HG02610 (cell line): ENCODE results near the gene LCE1B.

Experiments used
- ATAC-seq: cut with Tn5 transposase; IDR thresholded peaks from one replicate; pipeline ENCODE4 v1.9.1; 2021; ENCODE audit warnings: mild to moderate bottlenecking, moderate library complexity; ENCODE audit not compliant: unreplicated experiment

LCE1B gene

GRCh38 chr1:152811671-152812070 lies at the start of gene LCE1B:
LCE1B (plus strand) TSS chr1:152811971; CDS start chr1:152812447, 476 bp downstream.
- ATAC-seq = no peak

DNA sequence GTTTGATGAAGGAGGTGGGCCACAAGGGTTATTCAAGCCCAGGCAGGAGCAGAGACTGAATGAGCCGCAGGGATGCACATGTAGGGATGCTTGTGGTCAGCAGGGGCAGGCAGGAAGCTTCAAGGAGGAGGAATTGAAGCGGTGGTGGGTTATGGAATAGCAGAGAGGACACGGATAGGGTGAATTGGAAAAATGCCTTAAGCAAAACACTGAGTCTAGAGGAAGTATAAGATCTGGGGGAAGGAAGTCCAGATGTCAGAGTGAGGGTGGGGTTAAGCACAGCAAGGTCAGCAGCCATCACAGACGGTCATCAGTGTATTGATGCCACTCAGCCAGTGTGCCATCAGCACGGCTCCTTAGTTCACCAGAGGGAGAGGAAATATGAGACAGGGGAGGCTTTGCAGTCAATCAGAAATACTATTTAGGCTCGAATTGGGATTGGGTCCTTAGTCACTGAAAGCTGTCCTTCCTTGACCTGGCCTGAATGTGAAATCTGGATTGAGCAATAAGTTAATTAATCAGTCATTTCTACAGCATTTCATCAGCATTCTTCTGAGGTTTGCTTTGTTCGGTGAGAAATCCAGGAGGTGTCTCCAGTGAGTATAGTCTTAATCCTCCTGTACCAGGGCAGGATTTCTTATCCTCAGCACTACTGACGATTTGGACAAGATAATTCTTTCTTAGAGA lies 42.8 kb upstream of the LCE1B start:
- ATAC-seq = no peak

DNA sequence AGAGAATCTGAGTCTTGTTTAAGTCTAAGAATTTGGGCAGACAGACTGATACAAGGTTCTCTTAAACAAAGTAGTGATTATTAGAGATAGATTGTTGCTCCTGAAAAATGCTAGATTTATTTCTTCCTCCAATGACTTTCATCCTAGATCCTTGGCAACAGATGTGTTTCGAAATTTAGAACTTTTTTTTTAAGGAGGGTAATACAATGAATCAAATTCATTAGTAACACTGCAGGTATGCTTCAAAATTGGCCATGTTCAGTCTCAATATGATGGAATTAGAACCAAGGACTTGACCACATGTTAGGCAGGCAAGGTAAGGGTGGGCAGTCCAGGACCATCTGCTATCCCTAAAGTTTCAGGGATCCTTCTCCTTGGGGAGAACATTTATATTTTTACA lies 41.4 kb upstream of the LCE1B start:
- ATAC-seq = no peak

DNA sequence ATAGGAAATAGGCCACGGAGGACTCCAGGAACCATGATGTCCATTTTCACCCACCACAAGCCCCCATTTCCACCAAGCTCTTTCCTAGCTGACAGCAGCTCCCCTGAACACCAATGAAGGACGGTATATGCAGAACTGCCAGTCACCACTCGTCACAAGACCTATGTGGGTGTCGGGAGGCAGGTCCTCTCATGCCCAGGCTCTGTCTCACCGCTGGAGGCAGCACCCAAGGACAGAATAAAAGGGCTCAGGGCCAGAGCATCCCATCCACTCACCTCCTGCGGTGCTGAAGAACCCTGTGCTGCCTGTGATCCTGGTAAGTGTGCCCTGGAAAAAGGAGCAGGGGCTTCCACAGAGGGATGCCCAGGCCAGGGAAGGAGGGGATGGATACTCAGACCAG lies 36.9 kb upstream of the LCE1B start, which contains the start of gene LCE1F:
Gene LCE1F, plus strand, starts transcription at position 266 of the 400 bp plus-strand sequence. CDS start 1,232 bp downstream, outside the sequence.
- no peak for ATAC-seq

GRCh38 chr1:152776361-152776760 lies 35.4 kb upstream of the LCE1B start:
- ATAC-seq = no peak

GRCh38 chr1:152777510-152778137 lies 34.1 kb upstream of the LCE1B start:
- ATAC-seq = no peak

- no peak for ATAC-seq
These were observed 28.7 kb upstream of the LCE1B start for GRCh38 chr1:152783095-152783494.

GRCh38 chr1:152786077-152786476 lies 25.7 kb upstream of the LCE1B start, which contains the start of gene LCE1E:
LCE1E (plus strand) TSS chr1:152786257; CDS start chr1:152787300, 1,043 bp downstream.
- ATAC-seq = no peak

DNA sequence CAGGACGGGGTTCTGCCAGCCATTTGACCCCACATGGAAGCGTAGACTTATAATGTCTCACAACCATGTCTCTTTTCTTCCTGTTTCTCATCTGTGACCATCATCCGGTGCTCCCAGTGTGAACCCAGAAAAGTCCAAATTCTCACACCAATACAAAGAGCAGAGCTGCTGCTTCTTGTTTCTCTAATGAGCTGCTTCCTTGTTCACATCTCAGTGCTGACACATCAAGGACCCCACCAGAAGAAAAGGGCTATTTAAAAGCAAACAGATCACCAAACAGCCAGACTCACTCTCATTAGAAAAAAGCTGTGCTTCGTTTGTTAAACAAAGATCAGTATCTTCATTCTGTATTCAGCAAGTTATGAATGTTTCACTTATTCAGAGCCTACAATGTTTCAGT lies 16.1 kb upstream of the LCE1B start:
- ATAC-seq = no peak

GRCh38 chr1:152796421-152796820 lies 15.3 kb upstream of the LCE1B start, which contains the start of gene LCE1D:
LCE1D (plus strand) TSS chr1:152796721; CDS start chr1:152797795, 1,074 bp downstream.
- ATAC-seq = no peak

- no peak for ATAC-seq
These were observed 10.4 kb upstream of the LCE1B start for GRCh38 chr1:152801333-152801732.

DNA sequence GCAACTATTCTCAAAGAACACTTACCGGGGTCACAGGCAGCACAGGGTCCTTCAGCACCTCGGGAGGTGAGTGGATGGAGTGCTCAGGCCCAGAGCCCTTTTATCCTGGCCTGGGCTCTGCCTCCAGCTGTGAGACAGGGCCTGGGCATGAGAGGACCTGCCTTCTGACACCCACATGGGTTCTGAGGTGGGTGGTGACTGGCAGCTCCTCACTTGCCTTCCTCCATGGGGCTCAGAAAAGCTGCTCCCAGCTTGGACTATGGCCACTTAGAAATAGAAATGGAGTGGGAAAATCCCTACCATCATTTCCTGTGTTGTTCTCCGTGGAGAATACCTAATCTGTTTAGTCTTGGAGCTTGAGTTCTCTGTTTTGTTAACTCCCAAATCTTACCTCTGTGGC lies 5.2 kb upstream of the LCE1B start, which contains the start of gene LCE1C:
Gene LCE1C, minus strand, starts transcription at position 76 of the 400 bp plus-strand sequence. CDS start 1,173 bp downstream, outside the sequence.
- ATAC-seq = no peak

DNA sequence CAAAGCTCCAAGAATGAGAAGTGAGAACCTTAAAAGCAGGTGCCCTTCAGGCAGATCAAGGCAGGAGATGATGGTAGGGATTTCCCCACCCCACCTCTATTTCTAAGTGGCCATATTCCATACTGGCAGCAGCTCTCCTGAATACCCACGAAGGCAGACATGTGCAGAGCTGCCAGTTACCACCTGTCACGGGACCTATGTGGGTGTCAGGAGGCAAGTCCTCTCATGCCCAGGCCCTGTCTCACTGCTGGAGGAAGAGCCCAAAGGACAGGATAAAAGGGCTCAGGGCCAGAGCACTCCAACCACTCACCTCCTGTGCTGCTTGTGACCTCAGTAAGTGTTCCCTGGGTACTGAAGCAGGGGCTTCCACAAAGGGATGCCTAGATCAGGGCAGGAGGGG lies 721 bp upstream of the LCE1B start:
- no peak for ATAC-seq

DNA sequence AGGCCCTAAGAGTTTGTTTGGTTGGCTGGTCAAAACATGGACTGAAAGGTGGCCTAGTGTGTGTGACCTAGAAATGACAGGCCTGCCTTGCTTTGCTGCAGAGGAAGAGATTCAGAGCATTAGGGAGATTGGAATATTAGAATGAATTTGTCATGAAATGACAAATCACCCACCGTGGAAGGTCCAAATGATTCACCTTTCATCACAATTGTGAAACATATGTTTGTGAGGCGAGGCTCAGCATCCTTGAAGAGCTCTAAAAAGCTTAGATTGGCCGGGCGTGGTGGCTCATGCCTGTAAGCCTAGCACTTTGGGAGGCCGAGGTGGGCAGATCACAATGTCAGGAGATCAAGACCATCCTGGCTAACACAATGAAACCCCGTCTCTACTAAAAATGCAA lies 5.5 kb downstream of the LCE1B start:
- ATAC-seq = no peak

- no peak for ATAC-seq
These were observed 11.5 kb downstream of the LCE1B start for GRCh38 chr1:152823294-152823693.

DNA sequence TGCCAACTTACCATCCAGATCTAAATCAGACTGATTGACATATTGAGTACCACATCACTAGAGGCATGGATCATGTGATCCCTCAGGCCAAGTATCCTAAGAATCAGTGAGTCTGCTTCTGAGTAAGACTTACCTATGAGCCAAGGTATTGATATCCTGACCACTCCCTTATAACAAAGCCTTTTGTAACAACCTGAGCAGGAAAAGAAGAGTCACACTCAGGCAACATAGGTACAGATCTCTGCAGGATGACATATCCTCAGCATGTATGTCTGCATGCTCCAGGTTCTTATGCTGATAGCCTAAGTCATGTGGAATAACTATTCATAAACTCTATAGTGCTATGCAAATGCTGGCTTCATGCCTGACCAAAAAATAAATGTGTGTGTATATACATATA lies 13.2 kb downstream of the LCE1B start:
- no peak for ATAC-seq

DNA sequence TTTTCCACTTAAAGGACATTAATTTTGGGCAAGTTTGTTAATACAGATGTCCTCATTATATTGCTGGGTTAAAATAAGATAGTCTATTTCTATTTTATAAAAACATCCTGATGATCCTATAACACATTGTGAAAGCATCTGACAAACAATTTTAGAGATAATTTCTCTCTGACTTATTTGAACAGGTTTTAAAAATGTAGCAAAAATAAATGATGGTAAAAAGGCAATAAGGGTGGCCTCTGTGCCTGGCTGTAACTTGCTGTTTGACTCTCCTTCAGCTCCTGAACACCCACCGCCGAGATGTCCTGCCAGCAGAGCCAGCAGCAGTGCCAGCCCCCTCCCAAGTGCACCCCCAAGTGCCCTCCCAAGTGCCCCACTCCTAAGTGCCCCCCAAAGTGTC lies 15.4 kb downstream of the LCE1B start, which contains the start of gene LCE1A:
Gene LCE1A, plus strand, starts transcription at position 301 of the 400 bp plus-strand sequence. Its CDS starts 0 bp downstream, at position 301.
- ATAC-seq = no peak

- ATAC-seq = no peak
These were observed 25.1 kb downstream of the LCE1B start for GRCh38 chr1:152836870-152837269.

GRCh38 chr1:152842556-152842955 lies 30.8 kb downstream of the LCE1B start, which contains the start of gene LCE6A:
LCE6A (plus strand) TSS chr1:152842856; CDS start chr1:152843521, 665 bp downstream.
- no peak for ATAC-seq

GRCh38 chr1:152855661-152856060 lies 43.9 kb downstream of the LCE1B start:
- no peak for ATAC-seq

- no peak for ATAC-seq
These were observed 46.3 kb downstream of the LCE1B start for GRCh38 chr1:152858062-152858461.

GRCh38 chr1:152859696-152860095 lies 47.9 kb downstream of the LCE1B start, which contains the start of gene LCE7A:
LCE7A (plus strand) TSS chr1:152859996; CDS start chr1:152860698, 702 bp downstream.
- ATAC-seq = no peak
